Ovary (tissue), 9 donors: ENCODE measurements around the gene EBF4. TPM values are rescaled to one million over a fixed set of nuclear protein-coding genes. Genes with fewer than 3 reads are reported as not detected.

Experiments used
- DNase-seq, 5 donors: peaks; one replicate each; pipeline ENCODE4 v3.0.0-alpha.2; 2019 to 2020
- H3K27ac ChIP-seq, 2 donors: fragments of 200-600 bp; one replicate each; pipeline versions ENCODE4 v1.5.1 to v1.8.0; 2019 to 2022
- H3K27me3 ChIP-seq: fragments of 200-600 bp; one replicate; pipeline ENCODE4 v1.8.0; 2022
- H3K36me3 ChIP-seq: fragments of 200-600 bp; sonication (generic); one replicate; pipeline ENCODE4 v1.5.1; 2019
- H3K4me1 ChIP-seq: one replicate; pipeline ENCODE4 v1.8.1; 2013; ENCODE audit warnings: mild to moderate bottlenecking, moderate library complexity; ENCODE audit not compliant: insufficient read depth
- H3K4me3 ChIP-seq: fragments of 200-600 bp; sonication (generic); one replicate; pipeline ENCODE4 v1.5.1; 2017
- H3K9me3 ChIP-seq, 2 donors: fragments of 200-600 bp in 1 of 2; sonication (generic) in 1 of 2; one replicate each; pipeline versions ENCODE4 v1.5.1 to v1.8.1; 2013 to 2019; ENCODE audit warnings: mild to moderate bottlenecking in 1 of 2, moderate library complexity in 1 of 2
- EP300 ChIP-seq: sonication (generic); formaldehyde crosslinking; IDR thresholded peaks from one replicate; pipeline ENCODE4 v1.6.1; 2017; ENCODE audit warnings: antibody characterized with exemption
- POLR2A ChIP-seq: fragments of 450-650 bp; IDR thresholded peaks from one replicate; pipeline ENCODE4 v1.6.1; 2017; ENCODE audit warnings: antibody characterized with exemption, mild to moderate bottlenecking, moderate library complexity
- WGBS, 3 donors: extraction: QIAGEN DNeasy Blood & Tissue Kit in 1 of 3; methylation state at CpG; one replicate each; pipeline versions ENCODE4 v1.1.5 to v1.1.7; 2013 to 2017; 5-methylcytosine and 5-hydroxymethylcytosine counted together
- intact Hi-C, 4 donors: fragments of 100-400 bp; cut with DNase I; formaldehyde crosslinking; loops; one replicate each; pipeline versions ENCODE4 v1.11.0 to v1.15.1; 2022 to 2023
- polyA plus RNA-seq, 2 donors: library from polyadenylated mRNA; stranded (reverse); fragments of 200-250 nt in 1 of 2; fragments of 350-450 nt in 1 of 2; fragmentation: Illumina TruSeq in 1 of 2; extraction: RNeasy Lipid Tissue Mini Kit (QIAGEN cat#74804) in 1 of 2; gene quantifications; one replicate each; pipeline ENCODE4 v1.2.3, GENCODE V29; 2013 to 2014
- total RNA-seq, 7 donors: library from RNA; depleted of rRNA in 2 of 7; stranded (reverse); fragments of >200 nt in 2 of 7; fragmentation: NEBNext Ultra II Directional in 3 of 7; extraction: Animal tissue kit (Norgen Biotek cat#: 25700) in 3 of 7; gene quantifications; one replicate each; pipeline versions ENCODE4 v1.1.0 to v1.2.4, GENCODE V29; 2016 to 2023
- TF ChIP-seq, protein P1 (sequence below), 3 donors: fragments of 450-650 bp in 2 of 3; fragments of 200-600 bp in 1 of 3; IDR thresholded peaks; one replicate each; pipeline versions ENCODE4 v1.5.1 to v1.8.0; 2016 to 2022; ENCODE audit warnings: antibody characterized with exemption in 3 of 3, mild to moderate bottlenecking in 1 of 3
- donor health status: DM: no; HTN: no; CAD: no; lungs with moderate emphysema.
- donor health status: DM: no; HTN: no; CAD: no.
- donor health status: Bipolar disorder and iron deficiency.
- donor health status: DM: yes; HTN: yes; CAD: no.
- donor health status: DM: no; HTN: no; CAD: no.
- donor health status: DM: yes; HTN: yes; CAD: no.

The EBF4 gene
- total and polyA plus RNA-seq, 9 donors, result 9.4 to 67.7 (median 36.2) TPM

DNA sequence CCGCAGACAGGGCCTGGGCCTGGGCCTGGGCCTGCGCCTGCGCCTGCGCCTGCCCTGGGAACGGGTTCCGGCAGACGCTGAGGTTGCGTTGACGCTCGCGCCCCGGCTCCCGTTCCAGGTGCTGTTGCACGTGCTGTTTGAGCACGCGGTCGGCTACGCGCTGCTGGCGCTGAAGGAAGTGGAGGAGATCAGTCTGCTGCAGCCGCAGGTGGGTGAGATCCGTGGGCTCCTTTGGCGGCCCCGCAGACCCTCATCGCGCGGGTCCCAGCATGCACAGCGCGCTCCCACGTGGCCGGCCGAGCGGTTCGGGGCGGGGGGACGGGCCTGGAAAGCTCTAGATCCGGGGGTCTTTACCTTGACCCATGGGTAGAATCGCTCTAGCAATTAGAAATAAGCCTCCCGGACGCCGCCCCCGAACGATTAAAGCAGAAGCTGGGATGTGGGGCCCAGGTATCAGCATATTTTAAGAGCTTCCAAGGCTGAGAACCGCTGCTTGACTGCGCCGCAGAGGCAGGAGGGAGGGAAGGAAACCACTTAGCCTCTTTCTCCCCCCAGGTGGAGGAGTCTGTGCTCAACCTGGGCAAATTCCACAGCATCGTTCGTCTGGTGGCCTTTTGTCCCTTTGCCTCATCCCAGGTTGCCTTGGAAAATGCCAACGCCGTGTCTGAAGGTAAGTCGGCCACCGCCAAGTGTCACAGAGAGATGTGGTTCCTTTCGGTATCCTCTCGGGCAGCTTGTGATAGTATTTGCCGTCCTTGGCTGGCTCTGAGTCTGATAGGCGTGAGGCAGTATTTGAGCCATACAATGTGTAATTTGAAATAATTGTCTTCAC is 39.6 kb upstream of the EBF4 start:
- Histone ChIP-seq H3K27ac (peak overlapping the region; percentile 44 to 86), H3K4me1 (peaks cover 1% of the 10 kb centered on the region), H3K27me3 (no peaks in the 10 kb centered on the region), H3K4me3 (peak overlapping the region; percentile 87), H3K36me3 (no peaks in the 10 kb centered on the region), H3K9me3 (no peaks in the 10 kb centered on the region)
- TF ChIP-seq, protein P1, sequence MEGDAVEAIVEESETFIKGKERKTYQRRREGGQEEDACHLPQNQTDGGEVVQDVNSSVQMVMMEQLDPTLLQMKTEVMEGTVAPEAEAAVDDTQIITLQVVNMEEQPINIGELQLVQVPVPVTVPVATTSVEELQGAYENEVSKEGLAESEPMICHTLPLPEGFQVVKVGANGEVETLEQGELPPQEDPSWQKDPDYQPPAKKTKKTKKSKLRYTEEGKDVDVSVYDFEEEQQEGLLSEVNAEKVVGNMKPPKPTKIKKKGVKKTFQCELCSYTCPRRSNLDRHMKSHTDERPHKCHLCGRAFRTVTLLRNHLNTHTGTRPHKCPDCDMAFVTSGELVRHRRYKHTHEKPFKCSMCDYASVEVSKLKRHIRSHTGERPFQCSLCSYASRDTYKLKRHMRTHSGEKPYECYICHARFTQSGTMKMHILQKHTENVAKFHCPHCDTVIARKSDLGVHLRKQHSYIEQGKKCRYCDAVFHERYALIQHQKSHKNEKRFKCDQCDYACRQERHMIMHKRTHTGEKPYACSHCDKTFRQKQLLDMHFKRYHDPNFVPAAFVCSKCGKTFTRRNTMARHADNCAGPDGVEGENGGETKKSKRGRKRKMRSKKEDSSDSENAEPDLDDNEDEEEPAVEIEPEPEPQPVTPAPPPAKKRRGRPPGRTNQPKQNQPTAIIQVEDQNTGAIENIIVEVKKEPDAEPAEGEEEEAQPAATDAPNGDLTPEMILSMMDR (IDR thresholded peaks at IDR 0.05), result no peak
- TF ChIP-seq POLR2A, result peak; percentile 1
- 1% methylated on average over 51 to 56 of the region's 56 CpGs for WGBS, 3 donors
- no peak for DNase-seq
- intact Hi-C loops, result loop anchor here in 2 of 4 donors (5.0 to 10.0 kb wide), 2 partner anchors 39 to 128 kb away; partner anchors contain the start of gene EBF4 (in 1 of the 2)

- peaks cover 1% of the 10 kb centered on the region for H3K4me1 ChIP-seq
- intact Hi-C loops, result loop anchor here in 2 of 4 donors (5.0 to 10.0 kb wide), 2 partner anchors 39 to 129 kb away; partner anchors contain the start of gene EBF4 (in 1 of the 2)
- H3K4me3 ChIP-seq, result peak overlapping the region; percentile 87
- H3K9me3 ChIP-seq, result no peaks in the 10 kb centered on the region
- no peak overlapping the region for H3K27ac ChIP-seq
- H3K27me3 ChIP-seq, result no peaks in the 10 kb centered on the region
- H3K36me3 ChIP-seq, result no peaks in the 10 kb centered on the region
- no peak for DNase-seq
- WGBS, 3 donors, result 15 to 25% (median 16%) methylated on average over 24 of the region's 24 CpGs
- TF ChIP-seq POLR2A (no peak), EP300 (no peak)
- TF ChIP-seq, protein P1 (IDR thresholded peaks at IDR 0.05), result no peak
These were observed 38.8 kb upstream of the EBF4 start for GRCh38 chr20:2653556-2654383.

GRCh38 chr20:2654384-2654822 is 38.2 kb upstream of the EBF4 start:
- intact Hi-C loops, result loop anchor here in 2 of 4 donors (5.0 to 10.0 kb wide), 2 partner anchors 38 to 130 kb away; partner anchors contain the start of gene EBF4 (in 1 of the 2)
- no peaks in the 10 kb centered on the region for H3K36me3 ChIP-seq
- WGBS, 3 donors, result 58 to 77% (median 68%) methylated on average over 9 of the region's 9 CpGs

DNA sequence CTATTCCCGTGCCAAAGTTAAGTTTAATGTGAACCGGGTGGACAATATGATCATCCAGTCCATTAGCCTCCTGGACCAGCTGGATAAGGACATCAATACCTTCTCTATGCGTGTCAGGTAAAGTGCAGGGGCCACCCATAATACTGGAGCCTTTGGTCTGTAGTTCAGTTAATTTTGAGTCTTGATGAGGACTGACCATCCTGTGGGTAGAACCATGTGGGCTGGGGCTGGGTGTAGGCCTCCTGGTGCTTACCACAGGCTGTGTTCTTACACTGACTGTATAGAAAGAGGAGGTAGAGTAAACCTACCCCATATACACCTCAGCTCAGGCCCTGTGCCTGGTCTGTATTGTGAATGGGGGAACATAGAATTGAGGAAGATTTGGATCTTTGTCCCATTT is 37.7 kb upstream of the EBF4 start:
- H3K9me3 ChIP-seq, result no peaks in the 10 kb centered on the region
- no peak for TF ChIP-seq POLR2A
- TF ChIP-seq, protein P1 (IDR thresholded peaks at IDR 0.05), result no peak
- H3K36me3 ChIP-seq, result no peaks in the 10 kb centered on the region
- no peak overlapping the region for H3K4me3 ChIP-seq
- no peak for DNase-seq
- H3K27ac ChIP-seq, result no peak overlapping the region
- H3K27me3 ChIP-seq, result no peaks in the 10 kb centered on the region
- peaks cover 1% of the 10 kb centered on the region for H3K4me1 ChIP-seq
- intact Hi-C loops, result loop anchor here in 2 of 4 donors (5.0 to 10.0 kb wide), 2 partner anchors 37 to 130 kb away; partner anchors contain the start of gene EBF4 (in 1 of the 2)
- 67 to 71% (median 71%) methylated on average over 3 of the region's 3 CpGs for WGBS, 3 donors

More at GRCh38 chr20:2654384-2654822, 38.2 kb upstream of the EBF4 start:
- no peaks in the 10 kb centered on the region for H3K27me3 ChIP-seq
- TF ChIP-seq, protein P1 (IDR thresholded peaks at IDR 0.05), result no peak
- no peak for TF ChIP-seq EP300
- no peak for TF ChIP-seq POLR2A
- DNase-seq, result no peak
- H3K27ac ChIP-seq, result no peak overlapping the region
- H3K4me3 ChIP-seq, result no peak overlapping the region
- no peaks in the 10 kb centered on the region for H3K9me3 ChIP-seq
- H3K4me1 ChIP-seq, result peaks cover 1% of the 10 kb centered on the region
